ENCODE results near the gene SHQ1.

- TF ChIP-seq CTCF (IDR thresholded peaks at IDR 0.05; ENCODE audit: insufficient read depth, low read length): no peak
- no peak for TF ChIP-seq REST (IDR thresholded peaks at IDR 0.05; ENCODE audit: insufficient replicate concordance, low read depth)
- TF ChIP-seq POLR2AphosphoS5 (IDR thresholded peaks at IDR 0.05; ENCODE audit: low read depth): no peak
- no peak for TF ChIP-seq GABPA (IDR thresholded peaks at IDR 0.05; ENCODE audit: low read depth)
- no peak for TF ChIP-seq SPI1 (IDR thresholded peaks at IDR 0.05; ENCODE audit: borderline replicate concordance, low read depth)
Measured at GRCh38 chr3:72810659-72811434, 37.4 kb downstream of the SHQ1 start.
